Measurements from ENCODE around the gene HSPB6. TPM values are rescaled to one million over a fixed set of nuclear protein-coding genes. Genes with fewer than 3 reads are reported as not detected.

Gene HSPB6
- total RNA-seq, 1 donor from 2014 or later = 5.0 TPM

DNA sequence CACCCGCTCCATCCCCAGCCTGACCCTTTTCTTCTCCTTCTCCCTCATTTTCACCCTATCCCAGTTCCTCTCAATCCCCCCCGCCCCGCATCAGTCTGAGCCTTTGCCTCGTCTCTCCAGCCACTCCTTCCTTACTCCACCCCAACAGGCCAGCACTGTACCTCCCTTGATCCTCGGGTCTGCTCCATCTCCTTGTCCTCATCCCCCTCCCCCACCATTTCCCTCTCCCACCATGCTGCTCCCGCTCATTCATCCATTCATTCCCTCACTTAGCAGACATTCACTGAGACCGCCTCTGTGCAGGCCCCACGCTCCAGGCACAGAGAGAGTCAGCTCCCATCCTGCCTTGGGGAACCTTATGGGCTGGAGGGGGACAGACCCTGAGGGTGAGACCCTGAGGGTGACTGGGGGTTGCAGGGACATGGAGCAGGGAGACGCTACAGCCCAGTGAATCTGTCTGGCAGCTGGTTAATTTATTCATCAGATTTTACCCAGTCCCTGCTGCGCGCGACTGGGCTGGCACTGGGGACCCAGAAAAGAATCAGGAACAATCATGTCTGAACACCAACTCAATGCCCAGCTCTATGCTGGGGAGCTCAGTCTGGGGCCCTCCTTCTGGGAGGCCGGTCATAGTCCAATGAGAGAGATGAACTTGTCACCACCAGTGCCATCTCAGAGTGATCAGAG, 19.4 kb upstream of the HSPB6 start:
- H3K4me3 Mint-ChIP-seq (ENCODE audit: unreplicated experiment) = peak overlapping the region; percentile 79
- TF ChIP-seq, protein P1, sequence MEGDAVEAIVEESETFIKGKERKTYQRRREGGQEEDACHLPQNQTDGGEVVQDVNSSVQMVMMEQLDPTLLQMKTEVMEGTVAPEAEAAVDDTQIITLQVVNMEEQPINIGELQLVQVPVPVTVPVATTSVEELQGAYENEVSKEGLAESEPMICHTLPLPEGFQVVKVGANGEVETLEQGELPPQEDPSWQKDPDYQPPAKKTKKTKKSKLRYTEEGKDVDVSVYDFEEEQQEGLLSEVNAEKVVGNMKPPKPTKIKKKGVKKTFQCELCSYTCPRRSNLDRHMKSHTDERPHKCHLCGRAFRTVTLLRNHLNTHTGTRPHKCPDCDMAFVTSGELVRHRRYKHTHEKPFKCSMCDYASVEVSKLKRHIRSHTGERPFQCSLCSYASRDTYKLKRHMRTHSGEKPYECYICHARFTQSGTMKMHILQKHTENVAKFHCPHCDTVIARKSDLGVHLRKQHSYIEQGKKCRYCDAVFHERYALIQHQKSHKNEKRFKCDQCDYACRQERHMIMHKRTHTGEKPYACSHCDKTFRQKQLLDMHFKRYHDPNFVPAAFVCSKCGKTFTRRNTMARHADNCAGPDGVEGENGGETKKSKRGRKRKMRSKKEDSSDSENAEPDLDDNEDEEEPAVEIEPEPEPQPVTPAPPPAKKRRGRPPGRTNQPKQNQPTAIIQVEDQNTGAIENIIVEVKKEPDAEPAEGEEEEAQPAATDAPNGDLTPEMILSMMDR (IDR thresholded peaks at IDR 0.05) = no peak
- H3K27me3 Mint-ChIP-seq (ENCODE audit: low read depth) = no peaks in the 10 kb centered on the region
- DNase-seq (ENCODE audit: low spot score) = no peak
- no peaks in the 10 kb centered on the region for H3K9me3 Mint-ChIP-seq (ENCODE audit: low read depth)
- peaks cover 25% of the 10 kb centered on the region for H3K4me1 Mint-ChIP-seq (ENCODE audit: low read depth)
- H3K27ac Mint-ChIP-seq (ENCODE audit: unreplicated experiment) = no peak overlapping the region
- H3K36me3 Mint-ChIP-seq (ENCODE audit: low read depth) = peaks cover 2% of the 10 kb centered on the region

DNA sequence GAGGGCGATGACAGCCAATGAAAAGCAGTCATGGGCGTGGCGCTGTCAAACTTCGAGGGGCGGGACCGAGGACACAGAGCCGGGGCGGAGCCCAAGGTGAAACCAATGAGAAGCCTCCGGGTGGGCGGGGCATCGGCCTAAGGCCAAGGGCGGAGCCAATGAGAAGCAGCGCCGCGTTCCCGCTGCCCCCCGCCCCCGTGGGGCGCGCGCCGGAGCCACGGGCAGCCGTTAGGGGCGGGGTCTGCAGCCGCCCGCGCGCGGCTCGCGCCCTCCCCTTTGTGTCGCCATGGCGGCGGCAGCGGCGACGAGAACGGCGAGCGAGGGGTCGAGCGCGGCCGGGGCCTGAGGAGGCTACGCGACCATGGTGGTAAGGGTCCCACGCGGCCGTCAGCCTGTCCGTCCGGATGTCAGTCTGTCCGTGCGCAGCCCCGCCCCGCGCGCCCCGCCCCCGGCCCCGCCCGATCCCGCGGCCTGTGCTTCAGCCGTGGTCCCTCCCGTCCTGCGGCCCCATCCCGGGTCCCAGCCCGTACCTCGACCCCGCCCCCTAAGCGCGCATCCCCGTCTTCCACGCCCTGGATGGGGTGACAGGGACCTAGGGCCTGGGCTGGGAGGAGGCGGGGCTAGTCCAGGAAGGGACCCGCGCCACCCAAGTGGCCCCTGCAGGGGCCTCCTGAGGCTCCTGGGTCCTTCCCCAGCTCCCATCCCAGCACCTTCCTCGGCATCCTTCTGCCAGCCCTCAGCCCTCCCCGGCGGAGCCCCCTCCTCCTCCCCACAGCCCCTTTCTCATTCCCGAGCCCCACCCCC, 18.7 kb upstream of the HSPB6 start, which contains the start of gene ARHGAP33:
ARHGAP33 (plus strand) TSS at position 267 of the 804 bp plus-strand sequence; CDS start at position 362, 95 bp downstream.
- H3K9me3 Mint-ChIP-seq (ENCODE audit: low read depth) = no peaks in the 10 kb centered on the region
- H3K36me3 Mint-ChIP-seq (ENCODE audit: low read depth) = no peaks in the 10 kb centered on the region
- DNase-seq (ENCODE audit: low spot score) = peak; percentile 99
- H3K27me3 Mint-ChIP-seq (ENCODE audit: low read depth) = no peaks in the 10 kb centered on the region
- peak within 1 kb of the TSS; percentile 79 for H3K4me3 Mint-ChIP-seq (ENCODE audit: unreplicated experiment)
- TF ChIP-seq, protein P1 (IDR thresholded peaks at IDR 0.05) = no peak
- peaks cover 25% of the 10 kb centered on the region for H3K4me1 Mint-ChIP-seq (ENCODE audit: low read depth)
- H3K27ac Mint-ChIP-seq (ENCODE audit: unreplicated experiment) = peak within 1 kb of the TSS; percentile 82

DNA sequence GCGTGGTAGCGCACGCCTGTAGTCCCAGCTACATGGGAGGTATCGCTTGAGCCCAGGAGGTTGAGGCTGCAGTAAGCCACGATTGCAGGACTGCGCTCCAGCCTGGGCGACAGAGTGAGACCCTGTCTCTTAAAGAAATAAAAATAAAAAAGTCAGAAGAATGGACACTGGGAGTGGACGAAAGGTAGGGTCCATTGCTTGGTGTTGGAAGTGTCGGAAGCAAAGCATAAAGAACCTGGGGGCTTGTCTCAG, 18.1 kb upstream of the HSPB6 start:
- no peaks in the 10 kb centered on the region for H3K27me3 Mint-ChIP-seq (ENCODE audit: low read depth)

DNA sequence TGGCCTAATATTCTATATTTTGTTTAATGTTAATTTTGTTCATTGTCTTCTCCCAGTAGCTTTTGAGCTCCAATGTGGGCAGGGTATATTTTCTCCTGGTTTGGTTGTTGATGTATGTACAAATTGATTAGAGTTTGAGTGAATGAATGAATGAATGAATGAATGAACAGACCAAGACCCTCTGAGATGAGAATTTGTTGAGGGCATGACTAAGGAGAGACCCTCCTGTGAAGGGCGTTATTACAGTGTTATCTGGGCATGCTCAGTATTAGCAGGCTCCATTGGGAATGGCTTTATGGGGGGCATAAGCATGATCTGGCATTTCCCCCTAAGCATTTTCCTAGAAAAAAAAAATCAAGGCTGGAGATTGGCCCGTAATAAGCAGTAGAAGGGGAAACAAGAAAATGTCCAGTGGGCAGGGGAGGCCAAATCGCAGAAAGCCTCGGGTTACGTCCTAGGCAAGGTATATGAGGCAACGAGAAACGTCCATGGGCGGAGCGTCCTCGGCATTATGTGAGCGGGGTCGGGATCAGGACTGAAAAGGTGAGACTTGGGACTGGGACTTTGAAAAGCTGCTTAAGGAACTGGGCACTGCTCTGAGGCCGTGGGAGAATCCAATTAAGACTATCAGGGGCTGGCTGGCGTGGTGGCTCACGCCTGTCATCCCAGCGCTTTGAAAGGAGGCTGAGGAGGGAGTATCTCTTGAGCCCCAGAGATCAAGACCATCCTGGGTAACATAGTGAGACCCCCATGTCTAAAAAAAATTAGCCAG, 17.6 kb upstream of the HSPB6 start:
- TF ChIP-seq, protein P1 (IDR thresholded peaks at IDR 0.05) = no peak

More for the DNA sequence above, 18.1 kb upstream of the HSPB6 start:
- Mint-ChIP-seq H3K4me3 (ENCODE audit: unreplicated experiment) (peak overlapping the region; percentile 79), H3K4me1 (ENCODE audit: low read depth) (peaks cover 25% of the 10 kb centered on the region), H3K36me3 (ENCODE audit: low read depth) (no peaks in the 10 kb centered on the region), H3K27ac (ENCODE audit: unreplicated experiment) (peak overlapping the region; percentile 82), H3K9me3 (ENCODE audit: low read depth) (no peaks in the 10 kb centered on the region)
- no peak for DNase-seq (ENCODE audit: low spot score)
- TF ChIP-seq, protein P1 (IDR thresholded peaks at IDR 0.05) = no peak

More for the DNA sequence above, 17.6 kb upstream of the HSPB6 start:
- Mint-ChIP-seq H3K27ac (ENCODE audit: unreplicated experiment) (no peak overlapping the region), H3K9me3 (ENCODE audit: low read depth) (no peaks in the 10 kb centered on the region), H3K27me3 (ENCODE audit: low read depth) (no peaks in the 10 kb centered on the region), H3K36me3 (ENCODE audit: low read depth) (no peaks in the 10 kb centered on the region), H3K4me1 (ENCODE audit: low read depth) (peaks cover 25% of the 10 kb centered on the region), H3K4me3 (ENCODE audit: unreplicated experiment) (peak overlapping the region; percentile 79)
- no peak for DNase-seq (ENCODE audit: low spot score)
